IPS-20b (cell line): ENCODE measurements around the gene AVPR1B.

ENCODE experiments used
- H3K27ac ChIP-seq: one replicate; pipeline ENCODE4 v1.5.1; 2013; ENCODE audit warnings: low read length
- H3K27me3 ChIP-seq: 2 replicates; pipeline ENCODE4 v1.6.1; 2013; ENCODE audit warnings: mild to moderate bottlenecking, low read length, inconsistent platforms; ENCODE audit not compliant: insufficient read depth
- H3K36me3 ChIP-seq: 2 replicates; pipeline ENCODE4 v1.6.1; 2013; ENCODE audit warnings: low read depth, mild to moderate bottlenecking, inconsistent platforms, low read length, moderate library complexity; ENCODE audit not compliant: insufficient read depth
- H3K4me1 ChIP-seq: 2 replicates; pipeline ENCODE4 v1.6.1; 2013; ENCODE audit warnings: mild to moderate bottlenecking, control low read depth, inconsistent platforms, low read length, moderate library complexity; ENCODE audit not compliant: insufficient read depth
- H3K4me3 ChIP-seq: 2 replicates; pipeline ENCODE4 v1.5.1; 2013; ENCODE audit warnings: mild to moderate bottlenecking, low read length, inconsistent platforms
- H3K9ac ChIP-seq: 2 replicates; pipeline ENCODE4 v1.6.1; 2013; ENCODE audit warnings: low read depth, mild to moderate bottlenecking, inconsistent platforms, low read length, moderate library complexity
- H3K9me3 ChIP-seq: 2 replicates; pipeline ENCODE4 v1.6.1; 2013; ENCODE audit warnings: mild to moderate bottlenecking, low read depth, low read length, inconsistent platforms; ENCODE audit not compliant: insufficient read depth

AVPR1B gene

GRCh38 chr1:206127336-206127735 lies 10.1 kb upstream of the AVPR1B start:
- Histone ChIP-seq H3K27ac (no peak overlapping the region), H3K9me3 (no peaks in the 10 kb centered on the region), H3K9ac (no peak overlapping the region), H3K4me3 (no peak overlapping the region), H3K36me3 (no peaks in the 10 kb centered on the region), H3K4me1 (no peaks in the 10 kb centered on the region), H3K27me3 (no peaks in the 10 kb centered on the region; the same call in 1 of the 2 replicates)

GRCh38 chr1:206125346-206125745 lies 8.2 kb upstream of the AVPR1B start:
- Histone ChIP-seq H3K27me3 (no peaks in the 10 kb centered on the region; the same call in 1 of the 2 replicates), H3K4me1 (no peaks in the 10 kb centered on the region), H3K27ac (no peak overlapping the region)

GRCh38 chr1:206122686-206123085 lies 5.5 kb upstream of the AVPR1B start:
- Histone ChIP-seq H3K9me3 (peaks cover 7% of the 10 kb centered on the region), H3K4me3 (no peak overlapping the region), H3K27ac (no peak overlapping the region), H3K27me3 (peaks cover 18% of the 10 kb centered on the region), H3K4me1 (no peaks in the 10 kb centered on the region), H3K36me3 (no peaks in the 10 kb centered on the region), H3K9ac (no peak overlapping the region)

More at GRCh38 chr1:206125346-206125745, 8.2 kb upstream of the AVPR1B start:
- Histone ChIP-seq H3K9me3 (peaks cover 7% of the 10 kb centered on the region), H3K9ac (no peak overlapping the region), H3K36me3 (no peaks in the 10 kb centered on the region), H3K4me3 (no peak overlapping the region)

DNA sequence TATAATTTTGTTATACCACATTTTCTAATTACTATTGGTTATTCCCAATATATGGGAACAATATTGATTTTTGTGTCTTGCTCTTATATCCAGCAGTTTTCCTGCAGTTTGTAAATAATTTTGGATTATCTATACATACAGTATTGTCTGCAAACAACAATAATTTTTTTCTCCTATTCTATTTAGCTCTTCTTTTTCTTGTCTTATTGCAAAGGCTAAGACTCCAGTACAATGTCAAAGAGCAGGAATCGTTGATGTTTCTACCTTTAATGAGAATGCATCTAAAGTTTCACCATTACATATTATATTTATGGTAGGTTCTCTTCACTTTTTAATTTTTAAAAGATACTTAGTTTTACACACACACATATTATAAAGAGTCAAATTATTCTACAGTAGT lies 4.1 kb upstream of the AVPR1B start:
- Histone ChIP-seq H3K9me3 (peaks cover 7% of the 10 kb centered on the region), H3K9ac (no peak overlapping the region), H3K27ac (no peak overlapping the region), H3K4me3 (no peak overlapping the region), H3K27me3 (peaks cover 32% of the 10 kb centered on the region), H3K36me3 (no peaks in the 10 kb centered on the region), H3K4me1 (no peaks in the 10 kb centered on the region)

DNA sequence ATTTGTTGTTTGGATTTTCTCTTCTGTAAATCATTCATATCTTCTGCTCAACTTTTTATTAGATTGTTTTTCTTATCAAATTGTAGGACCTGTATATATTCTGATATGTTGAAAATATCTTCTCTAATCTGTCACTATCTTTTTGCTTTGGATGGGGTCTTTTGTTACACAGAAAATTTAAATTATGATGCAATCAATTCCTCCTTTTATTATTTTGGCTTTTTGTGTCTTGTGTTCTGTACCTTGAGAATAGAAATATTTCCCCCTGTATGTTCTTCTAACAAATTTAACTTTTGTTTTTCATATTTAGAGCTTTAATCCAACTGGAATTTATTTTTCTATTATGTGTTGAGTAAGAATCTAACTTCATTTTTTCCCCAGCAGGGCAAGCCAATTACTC lies 3.2 kb upstream of the AVPR1B start:
- Histone ChIP-seq H3K4me3 (no peak overlapping the region), H3K27me3 (peaks cover 41% of the 10 kb centered on the region), H3K9ac (no peak overlapping the region), H3K27ac (no peak overlapping the region), H3K4me1 (no peaks in the 10 kb centered on the region), H3K9me3 (peaks cover 7% of the 10 kb centered on the region), H3K36me3 (no peaks in the 10 kb centered on the region)

DNA sequence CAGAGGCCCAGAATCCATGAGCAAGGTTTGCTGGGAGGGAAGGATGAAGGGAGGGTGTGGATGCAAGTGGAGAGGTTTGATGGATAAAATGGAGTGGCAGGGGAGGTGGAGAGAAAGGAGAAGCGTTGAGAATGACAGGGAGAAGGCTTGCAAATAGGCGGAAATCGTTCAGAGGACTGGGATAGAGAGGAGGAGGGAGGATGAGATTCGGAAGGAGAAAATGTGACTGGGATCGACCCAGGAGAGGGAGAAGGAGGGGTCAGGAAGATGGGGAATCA lies 376 bp downstream of the AVPR1B start:
- Histone ChIP-seq H3K4me1 (no peaks in the 10 kb centered on the region), H3K9ac (peak overlapping the region; percentile 29; the same call in 1 of the 2 replicates), H3K27ac (no peak overlapping the region), H3K36me3 (no peaks in the 10 kb centered on the region), H3K9me3 (peaks cover 7% of the 10 kb centered on the region), H3K4me3 (peak overlapping the region; percentile 77), H3K27me3 (peaks cover 54% of the 10 kb centered on the region)

DNA sequence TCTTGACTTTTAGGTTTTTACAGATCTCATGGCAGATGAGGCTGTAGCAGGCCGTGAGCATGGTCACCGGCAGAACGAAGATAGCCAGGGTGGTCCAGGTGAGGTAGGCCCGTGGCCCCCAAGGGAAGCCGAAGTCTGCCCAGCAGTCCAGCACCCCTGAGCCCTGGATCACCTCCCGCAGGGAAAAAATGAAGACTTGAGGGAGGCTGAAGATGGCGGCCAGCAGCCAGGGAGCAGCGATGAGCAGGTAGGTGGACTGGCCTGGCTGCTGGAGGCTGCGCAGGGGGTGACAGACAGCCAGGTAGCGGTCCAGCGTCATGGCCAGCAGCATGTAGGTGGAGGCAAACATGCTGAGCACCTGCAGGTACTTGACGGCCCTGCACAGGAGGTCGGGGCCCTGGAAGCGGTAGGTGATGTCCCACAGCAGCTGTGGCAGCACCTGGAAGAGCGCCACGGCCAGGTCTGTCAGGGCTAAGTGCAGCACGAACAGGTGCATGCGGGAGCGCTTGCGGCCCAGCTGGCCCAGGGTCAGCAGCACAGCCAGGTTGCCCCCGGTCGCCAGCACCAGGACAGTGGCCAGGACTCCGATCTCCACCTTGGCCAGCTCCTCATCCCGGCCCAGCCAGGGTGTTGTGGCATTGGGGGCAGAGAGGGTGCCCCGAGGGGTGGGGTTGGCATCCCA lies 856 bp downstream of the AVPR1B start:
- no peaks in the 10 kb centered on the region for H3K36me3 ChIP-seq
- H3K27ac ChIP-seq = no peak overlapping the region
- no peak overlapping the region for H3K9ac ChIP-seq
- peaks cover 4% of the 10 kb centered on the region for H3K9me3 ChIP-seq
- no peaks in the 10 kb centered on the region for H3K4me1 ChIP-seq
- H3K4me3 ChIP-seq = peak overlapping the region; percentile 77; the same call in 1 of the 2 replicates
- H3K27me3 ChIP-seq = peaks cover 54% of the 10 kb centered on the region

- peaks cover 54% of the 10 kb centered on the region for H3K27me3 ChIP-seq
- H3K27ac ChIP-seq = no peak overlapping the region
- no peaks in the 10 kb centered on the region for H3K4me1 ChIP-seq
- no peaks in the 10 kb centered on the region for H3K36me3 ChIP-seq
- no peaks in the 10 kb centered on the region; the same call in 1 of the 2 replicates for H3K9me3 ChIP-seq
- no peak overlapping the region for H3K9ac ChIP-seq
- H3K4me3 ChIP-seq = no peak overlapping the region
Observed at GRCh38 chr1:206115791-206116190, 1.4 kb downstream of the AVPR1B start.

DNA sequence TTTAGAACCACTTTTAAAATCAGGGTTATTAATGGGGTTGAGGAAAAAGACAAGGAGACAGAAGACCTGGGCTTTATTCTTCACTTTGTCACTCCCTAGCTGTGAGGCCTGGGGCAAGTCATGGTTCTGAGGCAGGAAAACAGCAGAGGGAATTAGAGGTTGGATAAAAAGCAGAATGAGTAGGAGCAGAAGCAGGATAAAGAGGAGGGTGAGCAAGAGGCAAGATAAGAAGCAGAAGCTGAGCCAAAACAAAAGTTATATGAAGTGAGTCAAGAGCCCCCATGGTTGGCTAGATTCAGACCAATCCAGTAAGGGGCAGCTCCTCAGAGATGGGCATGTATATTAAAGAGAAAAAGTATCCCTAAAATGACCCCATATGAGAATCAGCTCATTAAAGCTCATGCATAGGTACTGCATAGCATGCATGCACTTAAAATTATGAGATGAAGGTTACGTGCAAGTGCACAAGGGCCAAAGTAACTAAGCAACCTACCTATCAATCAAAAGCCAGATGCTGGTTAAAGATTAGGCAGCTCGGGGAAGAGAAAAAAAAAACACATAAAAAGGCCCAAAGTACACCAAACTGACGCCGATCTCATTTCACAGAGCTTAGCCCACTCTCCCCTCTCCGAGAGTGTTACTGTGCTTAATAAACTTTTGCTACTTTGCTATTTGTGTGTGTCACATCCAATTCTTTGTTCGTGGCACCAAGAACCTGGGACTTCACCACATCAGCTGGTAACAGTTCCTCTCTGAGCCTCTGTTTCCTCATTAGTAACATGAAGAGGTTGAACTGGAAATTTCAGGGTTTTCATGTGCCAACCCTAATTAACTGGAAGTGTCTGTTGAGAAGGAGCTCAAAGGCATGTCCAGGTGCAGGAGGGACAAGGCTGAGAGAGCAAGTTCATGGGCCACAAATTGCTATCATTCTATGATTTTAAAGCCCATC lies 2.2 kb downstream of the AVPR1B start:
- no peaks in the 10 kb centered on the region for H3K4me1 ChIP-seq
- no peaks in the 10 kb centered on the region for H3K9me3 ChIP-seq
- H3K9ac ChIP-seq = no peak overlapping the region
- H3K27me3 ChIP-seq = peaks cover 54% of the 10 kb centered on the region
- H3K36me3 ChIP-seq = no peaks in the 10 kb centered on the region
- no peak overlapping the region for H3K27ac ChIP-seq
- H3K4me3 ChIP-seq = no peak overlapping the region

DNA sequence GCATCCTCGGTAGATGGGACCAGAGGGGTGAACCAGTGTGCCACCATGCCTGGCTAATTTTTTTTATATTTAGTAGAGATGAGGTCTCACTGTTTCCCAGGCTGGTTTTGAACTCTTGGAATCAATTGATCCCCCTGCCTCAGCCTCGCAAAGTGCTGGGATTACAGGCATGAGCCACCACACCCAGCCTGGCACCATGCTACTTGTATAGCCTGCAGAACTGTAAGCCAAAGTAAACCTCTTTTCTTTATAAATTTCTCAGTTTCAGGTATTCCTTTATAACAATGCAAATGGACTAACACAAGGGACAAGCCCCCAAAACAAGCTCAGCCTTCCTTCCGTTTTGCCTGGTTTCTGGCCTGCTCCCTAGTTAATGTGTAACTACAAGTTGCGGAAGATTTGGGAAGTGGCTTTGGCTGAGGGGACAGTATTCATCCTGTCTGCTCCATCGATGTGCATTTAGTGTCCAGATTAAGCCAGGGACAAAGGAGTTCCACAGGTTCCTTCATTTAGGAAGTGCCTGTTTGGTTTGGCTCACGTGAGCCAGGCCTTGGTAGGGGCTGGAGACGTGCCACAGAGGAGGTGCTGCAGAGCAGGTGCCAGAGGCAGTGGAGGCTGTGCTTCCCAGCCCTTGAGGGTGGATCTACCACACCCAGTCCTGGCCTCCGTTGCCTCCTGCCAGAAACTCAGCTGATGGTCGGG lies 4.4 kb downstream of the AVPR1B start:
- H3K4me1 ChIP-seq = no peaks in the 10 kb centered on the region
- peaks cover 37% of the 10 kb centered on the region for H3K27me3 ChIP-seq
- no peak overlapping the region for H3K4me3 ChIP-seq
- no peaks in the 10 kb centered on the region for H3K9me3 ChIP-seq
- no peak overlapping the region for H3K9ac ChIP-seq
- no peak overlapping the region for H3K27ac ChIP-seq
- no peaks in the 10 kb centered on the region for H3K36me3 ChIP-seq

DNA sequence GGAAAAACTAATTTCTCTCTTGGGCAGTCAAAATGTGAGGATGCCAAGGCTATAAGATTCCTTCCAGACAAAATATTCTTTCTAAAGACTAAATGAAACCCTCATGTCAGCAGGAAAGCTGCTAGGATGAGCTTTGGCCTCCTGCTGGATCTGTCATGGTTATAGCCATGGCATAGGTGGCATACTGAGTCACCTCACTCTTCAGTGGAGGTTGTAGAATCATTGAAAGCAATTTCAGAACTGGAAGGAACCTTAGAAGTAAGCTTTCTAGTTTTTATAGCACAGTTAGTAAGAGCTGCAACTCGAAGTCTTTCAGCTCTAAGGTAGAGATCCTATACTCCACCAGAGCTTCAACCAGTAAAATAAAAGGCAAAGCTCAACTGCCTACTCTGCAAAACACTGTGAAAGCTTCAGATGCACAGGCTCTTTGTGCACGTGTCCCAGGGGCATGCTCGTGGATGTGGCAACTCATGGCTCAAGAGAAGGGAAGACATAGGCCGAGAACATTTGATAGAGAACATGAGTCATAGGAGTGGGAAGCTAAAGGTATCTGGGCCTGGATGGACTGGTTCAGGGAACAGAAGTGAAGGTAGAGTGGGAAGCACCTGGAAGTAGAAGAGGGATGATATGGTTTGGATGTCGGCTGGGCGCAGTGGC lies 5.8 kb downstream of the AVPR1B start:
- H3K9ac ChIP-seq = no peak overlapping the region
- H3K4me3 ChIP-seq = no peak overlapping the region
- H3K9me3 ChIP-seq = no peaks in the 10 kb centered on the region
- no peaks in the 10 kb centered on the region for H3K36me3 ChIP-seq
- H3K27ac ChIP-seq = no peak overlapping the region
- no peaks in the 10 kb centered on the region for H3K4me1 ChIP-seq
- peaks cover 23% of the 10 kb centered on the region for H3K27me3 ChIP-seq
